GM18517 (cell line): ENCODE results near the gene PNMT.
"Not testable (repeated sequence)": the region's sequence is repeated elsewhere in the genome, so short reads cannot be mapped to it uniquely, and the experiment has no call there.

ENCODE experiments used
- ATAC-seq: cut with Tn5 transposase; IDR thresholded peaks from one replicate; pipeline ENCODE4 v1.9.1; 2021; ENCODE audit warnings: mild to moderate bottlenecking, moderate library complexity; ENCODE audit not compliant: unreplicated experiment

Gene PNMT

GRCh38 chr17:39683295-39683939 lies 15.2 kb downstream of the PNMT start:
- ATAC-seq: no peak

DNA sequence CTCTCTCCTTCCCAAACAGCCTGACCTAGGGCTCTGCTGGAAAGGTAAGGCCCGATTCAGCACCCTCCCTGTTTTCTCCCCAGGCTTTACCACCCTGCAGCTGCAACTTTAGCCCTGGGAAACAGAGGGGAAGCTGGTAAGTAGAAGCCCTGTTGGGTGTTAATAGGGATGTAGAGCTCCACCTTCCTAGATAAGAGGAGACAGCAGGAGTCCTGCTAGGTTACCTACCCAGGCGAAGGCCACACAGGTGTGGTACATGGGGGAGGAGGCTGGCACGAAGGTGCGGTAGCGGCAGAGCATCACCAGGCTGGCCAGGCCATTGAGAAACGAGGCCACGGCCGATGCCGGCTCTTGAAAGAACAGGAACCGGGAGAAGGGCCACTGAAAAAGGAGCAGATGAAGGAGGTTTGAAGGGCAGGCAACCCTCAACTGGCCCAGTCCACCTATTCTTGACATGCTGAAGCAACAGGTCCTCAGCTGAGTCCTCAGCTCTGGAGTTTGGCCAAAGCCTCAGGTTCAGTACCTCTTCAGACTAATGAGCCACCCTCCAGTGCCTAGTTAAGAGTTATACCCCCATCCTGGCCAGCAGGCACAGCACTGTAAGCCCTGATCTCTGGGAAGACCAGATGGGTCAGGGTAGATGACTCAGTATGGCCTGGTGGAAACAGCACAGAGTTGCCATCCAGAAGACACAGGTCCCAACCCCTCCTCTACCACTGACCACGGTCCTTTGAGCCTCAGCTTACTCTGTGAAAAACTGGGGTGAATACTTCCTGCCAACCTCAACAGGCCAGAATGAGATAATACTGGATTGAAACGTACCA lies 16.3 kb downstream of the PNMT start:
- ATAC-seq: no peak

- ATAC-seq: no peak
Observed at GRCh38 chr17:39687101-39687545, 18.9 kb downstream of the PNMT start.

DNA sequence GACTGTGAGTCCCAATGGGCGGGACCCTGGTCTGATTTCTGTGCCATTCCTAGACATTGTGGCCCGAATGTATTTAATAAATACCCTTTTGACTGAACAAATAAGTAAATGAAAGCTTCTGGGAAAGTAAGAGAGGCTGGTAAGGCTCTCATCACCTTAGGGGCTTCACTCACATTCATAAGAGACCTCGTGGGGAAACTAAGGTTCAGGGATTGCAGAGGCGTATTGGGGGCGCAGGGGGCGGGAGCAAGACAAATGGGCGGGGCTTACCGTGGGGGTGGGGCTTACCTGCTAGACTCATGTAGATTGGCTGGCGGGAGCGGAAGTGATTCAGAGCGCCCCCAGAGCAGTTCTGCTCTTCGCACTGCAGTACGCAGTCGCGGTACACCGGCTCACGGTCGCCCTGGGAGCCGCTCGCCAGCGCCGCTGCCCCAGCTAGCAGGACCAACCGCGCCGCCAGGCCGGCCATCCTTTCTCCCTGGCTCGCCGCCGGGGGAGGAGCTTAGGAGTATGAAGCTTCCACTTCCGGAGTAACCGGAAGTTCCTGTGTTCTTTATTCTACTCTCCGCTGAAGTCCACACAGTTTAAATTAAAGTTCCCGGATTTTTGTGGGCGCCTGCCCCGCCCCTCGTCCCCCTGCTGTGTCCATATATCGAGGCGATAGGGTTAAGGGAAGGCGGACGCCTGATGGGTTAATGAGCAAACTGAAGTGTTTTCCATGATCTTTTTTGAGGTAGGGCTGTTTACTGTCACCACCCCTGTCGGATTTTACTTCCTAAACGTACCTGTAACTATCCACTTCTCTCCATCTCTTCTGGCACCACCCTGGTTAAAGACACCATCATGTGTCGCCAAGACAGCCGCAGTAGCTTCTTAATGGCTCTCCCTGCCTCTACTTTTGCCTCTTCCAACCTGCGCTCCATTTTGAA lies 19.6 kb downstream of the PNMT start, which contains the start of gene PGAP3:
Gene PGAP3 (minus strand): TSS at position 512 of the 929 bp plus-strand sequence. CDS start 43 bp downstream, at position 469.
- ATAC-seq: peak; percentile 83

DNA sequence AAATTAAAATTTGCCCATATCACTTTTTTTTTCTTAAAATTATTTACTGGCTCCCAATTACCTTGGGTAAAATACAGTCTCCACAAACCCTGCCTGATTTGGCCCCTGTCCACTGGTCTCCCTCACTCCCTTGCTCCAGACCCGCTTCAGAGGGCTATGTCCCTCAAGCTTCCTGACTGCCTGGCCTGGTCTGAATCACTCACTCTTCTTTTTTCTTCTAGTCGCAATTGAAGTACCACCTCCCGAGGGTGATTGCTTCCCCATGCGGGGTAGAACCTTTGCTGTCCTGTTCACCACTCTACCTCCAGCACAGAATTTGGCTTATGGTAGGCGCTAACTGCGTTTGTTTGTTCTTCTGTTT lies 20.2 kb downstream of the PNMT start:
- no peak for ATAC-seq

- ATAC-seq: no peak
Observed at GRCh38 chr17:39688945-39689344, 20.7 kb downstream of the PNMT start.

GRCh38 chr17:39694593-39694992 lies 26.3 kb downstream of the PNMT start:
- no peak for ATAC-seq

GRCh38 chr17:39695089-39695474 lies 26.8 kb downstream of the PNMT start:
- no peak for ATAC-seq

DNA sequence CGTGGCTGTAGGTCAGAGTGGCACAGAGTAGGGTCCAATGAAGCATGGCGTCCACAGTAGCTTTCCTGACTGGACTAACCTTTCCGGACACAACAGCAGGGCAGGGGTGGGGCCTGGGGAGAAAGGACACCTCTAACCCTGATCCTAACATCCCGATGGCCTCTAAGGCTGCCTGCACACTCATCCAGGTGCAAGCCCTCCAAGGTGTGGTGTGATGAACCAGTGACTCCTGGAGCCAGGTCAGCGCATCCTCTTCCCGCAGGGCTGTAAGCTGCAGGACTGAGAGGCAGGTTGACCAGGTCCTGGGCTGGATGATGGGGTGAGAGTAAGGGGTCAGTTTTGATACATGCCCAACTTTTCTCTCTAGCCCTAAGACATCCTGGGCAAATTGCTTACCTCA lies 28.5 kb downstream of the PNMT start:
- no peak for ATAC-seq

GRCh38 chr17:39697961-39698360 lies 29.7 kb downstream of the PNMT start:
- no peak for ATAC-seq

- not testable (repeated sequence) for ATAC-seq
Observed at GRCh38 chr17:39699157-39699817, 31.0 kb downstream of the PNMT start.

GRCh38 chr17:39699818-39700147 lies 31.5 kb downstream of the PNMT start, which contains the start of gene ERBB2:
TSS of gene ERBB2 (plus strand) at chr17:39700064. CDS start at chr17:39700239, 175 bp downstream.
- no peak for ATAC-seq

- ATAC-seq: no peak
Observed at GRCh38 chr17:39700148-39700987, 32.1 kb downstream of the PNMT start.

DNA sequence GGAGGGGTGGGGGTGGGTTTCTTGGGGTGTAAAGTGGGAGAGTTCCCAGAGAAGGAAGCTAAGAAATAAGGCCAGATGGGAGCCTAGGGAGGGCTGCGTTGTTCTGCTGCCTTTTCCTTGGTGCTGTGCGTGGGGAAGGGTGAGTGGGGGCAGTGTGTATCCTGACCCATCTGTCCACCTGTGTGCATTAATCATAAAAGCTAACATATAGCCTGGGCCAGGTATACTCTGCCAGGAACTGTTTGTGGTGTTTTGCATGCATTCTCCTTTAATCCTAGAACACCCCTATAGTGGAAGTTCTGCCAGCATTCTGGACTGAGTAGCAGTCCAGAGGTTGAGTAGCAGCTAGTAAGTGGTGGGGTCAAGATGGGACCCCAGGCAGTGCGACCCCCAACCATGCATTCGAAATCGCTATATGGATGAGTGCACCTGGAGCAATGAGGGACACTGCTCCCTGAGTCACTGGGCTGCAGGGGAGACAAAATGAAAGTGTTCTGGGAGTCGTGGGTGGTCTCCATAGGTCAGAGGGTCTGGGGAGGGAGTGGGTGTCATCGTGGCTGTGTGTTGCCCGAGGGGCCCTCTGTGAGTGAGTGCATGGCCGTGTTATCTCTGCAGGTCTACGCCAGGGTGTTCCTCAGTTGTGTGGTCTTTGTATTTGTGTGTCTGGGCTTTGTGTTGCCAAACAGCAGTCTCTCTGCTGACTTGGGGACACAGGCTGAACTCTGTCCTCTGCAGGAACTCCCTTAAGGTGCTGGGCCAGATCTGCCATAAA lies 32.9 kb downstream of the PNMT start:
- no peak for ATAC-seq

DNA sequence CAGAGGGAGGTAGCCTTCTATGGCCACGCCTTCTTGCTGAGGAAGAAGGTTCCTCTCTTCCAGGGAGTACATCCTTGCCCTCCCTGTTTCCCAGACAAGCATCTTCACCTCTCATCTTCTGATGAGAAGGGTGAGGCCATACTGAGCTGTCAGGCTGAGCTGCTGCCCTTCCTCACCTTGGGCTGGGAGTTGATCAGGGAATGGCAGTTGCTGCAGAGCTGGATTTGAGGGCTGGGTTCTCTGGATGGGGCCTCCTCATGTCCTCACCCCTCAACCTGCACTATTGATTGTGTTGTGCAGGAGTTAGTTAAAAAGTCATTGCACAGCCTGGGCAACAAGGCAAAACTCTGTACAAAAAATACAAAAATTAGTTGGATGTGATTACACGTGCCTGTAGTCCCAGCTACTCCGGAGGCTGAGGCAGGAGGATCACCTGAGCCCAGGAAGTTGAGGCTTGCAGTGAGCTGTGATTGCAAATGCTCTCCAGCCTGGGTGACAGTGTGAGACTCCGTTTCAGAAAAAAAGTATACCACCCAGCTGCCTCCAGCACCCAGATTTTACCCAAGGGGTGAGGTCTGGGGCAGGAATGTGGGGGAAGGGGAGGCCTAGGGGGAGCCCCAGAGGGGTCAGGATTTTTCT lies 33.6 kb downstream of the PNMT start:
- ATAC-seq: no peak

DNA sequence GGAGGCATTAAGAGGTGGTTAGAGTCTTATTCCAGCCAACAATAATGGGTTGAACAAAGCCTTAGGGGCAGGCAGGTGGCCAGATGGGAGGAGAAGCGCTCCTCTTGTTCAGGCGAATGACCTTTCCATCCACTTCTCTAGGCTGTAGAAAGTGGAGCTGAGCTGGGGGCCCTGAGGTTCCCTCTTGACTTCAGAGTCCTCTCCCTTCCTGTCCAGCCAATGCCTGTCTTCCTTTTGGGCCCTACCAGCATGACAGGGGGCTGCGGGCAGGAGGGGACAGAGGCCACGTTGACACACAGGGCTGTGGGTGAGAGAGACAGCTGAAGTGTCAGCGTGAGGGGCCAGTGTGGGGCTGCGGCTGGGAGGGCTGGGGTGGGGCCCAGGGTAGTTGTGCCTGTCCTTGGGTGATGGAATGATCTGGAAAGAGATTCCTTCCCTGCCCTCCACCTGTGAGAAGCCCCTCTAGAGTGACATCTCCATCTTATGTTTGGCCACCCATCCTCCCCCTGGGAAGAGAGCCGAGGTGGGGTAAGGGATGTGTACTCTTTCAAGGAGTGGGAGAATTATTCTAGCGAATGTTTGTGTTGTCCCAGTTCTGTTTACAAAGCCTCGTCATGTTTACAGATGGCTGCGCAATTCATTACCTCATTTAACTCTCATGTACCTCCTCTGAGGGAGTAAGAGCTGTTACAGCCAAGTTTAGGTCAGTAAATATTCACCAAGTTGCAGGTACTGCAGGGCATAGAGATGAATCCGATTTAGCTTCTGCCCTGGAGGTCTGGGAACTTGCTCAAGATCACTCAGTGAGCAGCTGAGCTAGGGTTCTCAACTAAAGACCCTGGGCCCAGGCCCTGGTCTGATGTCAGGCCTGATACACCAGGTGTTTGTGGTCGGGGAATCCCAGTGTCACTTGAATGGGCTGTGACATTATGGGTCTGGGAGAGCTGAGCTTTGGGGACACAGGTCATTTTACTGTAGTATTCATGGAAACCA lies 34.9 kb downstream of the PNMT start:
- ATAC-seq: no peak

- no peak for ATAC-seq
Observed at GRCh38 chr17:39703913-39704312, 35.7 kb downstream of the PNMT start.
